Activated gamma-delta T cell treated with Interleukin-2 at 50 U/mL for 16 hours (primary cell): Measurements from ENCODE around the gene ANKRD35.
A peak's percentile ranks its signal among the peaks of the same experiment; 100 is the strongest.

Source experiments
- DNase-seq: peaks from one replicate; pipeline ENCODE4 v3.0.0-alpha.2; 2020

Gene ANKRD35

GRCh38 chr1:145892486-145893087 is 6.9 kb upstream of the ANKRD35 start:
- DNase-seq: no peak

GRCh38 chr1:145891587-145892485 is 6.2 kb upstream of the ANKRD35 start:
- DNase-seq: peak; percentile 47

- DNase-seq: no peak
Measured at GRCh38 chr1:145891143-145891542, 5.5 kb upstream of the ANKRD35 start.

- DNase-seq: no peak
Measured at GRCh38 chr1:145889722-145890121, 4.1 kb upstream of the ANKRD35 start.

GRCh38 chr1:145887631-145888030 is 2.0 kb upstream of the ANKRD35 start:
- DNase-seq: no peak

- no peak for DNase-seq
Measured at GRCh38 chr1:145886816-145887215, 1.1 kb upstream of the ANKRD35 start.

GRCh38 chr1:145886390-145886789 is 724 bp upstream of the ANKRD35 start:
- no peak for DNase-seq

GRCh38 chr1:145884675-145885074 is 991 bp downstream of the ANKRD35 start:
- no peak for DNase-seq

GRCh38 chr1:145879775-145880174 is 5.9 kb downstream of the ANKRD35 start:
- no peak for DNase-seq

- DNase-seq: no peak
Measured at GRCh38 chr1:145878724-145879123, 6.9 kb downstream of the ANKRD35 start.

- DNase-seq: no peak
Measured at GRCh38 chr1:145877923-145878486, 7.7 kb downstream of the ANKRD35 start.

- DNase-seq: no peak
Measured at GRCh38 chr1:145874646-145875045, 11.0 kb downstream of the ANKRD35 start.

- peak; percentile 30 for DNase-seq
Measured at GRCh38 chr1:145871994-145872924, 13.4 kb downstream of the ANKRD35 start.

GRCh38 chr1:145868232-145868631 is 17.4 kb downstream of the ANKRD35 start:
- DNase-seq: no peak

- no peak for DNase-seq
Measured at GRCh38 chr1:145863282-145864018, 22.2 kb downstream of the ANKRD35 start.

GRCh38 chr1:145859491-145860023 is 26.1 kb downstream of the ANKRD35 start:
- DNase-seq: peak; percentile 77

GRCh38 chr1:145858901-145859490 is 26.7 kb downstream of the ANKRD35 start, which contains the start of gene PIAS3:
Gene PIAS3 (minus strand): TSS chr1:145859081. CDS start chr1:145858990, 91 bp downstream.
- peak; percentile 78 for DNase-seq

GRCh38 chr1:145858238-145858900 is 27.3 kb downstream of the ANKRD35 start:
- DNase-seq: peak; percentile 58

GRCh38 chr1:145857170-145857569 is 28.5 kb downstream of the ANKRD35 start:
- DNase-seq: no peak

GRCh38 chr1:145855426-145855948 is 30.2 kb downstream of the ANKRD35 start:
- no peak for DNase-seq
